H1 (cell line): Measurements from ENCODE around the gene CBARP. TPM values are rescaled to one million over a fixed set of nuclear protein-coding genes. Genes with fewer than 3 reads are reported as not detected.

Source experiments
- CTCF ChIA-PET: fragments of 300-600 bp; sonication (Branson Sonifier 250); formaldehyde crosslinking; loops from one replicate; lab custom pipeline; 2021; ENCODE audit not compliant: partially characterized antibody; lab: Charles Lee
- POLR2A ChIA-PET: fragments of 300-600 bp; sonication (Branson Sonifier 250); formaldehyde crosslinking; loops from one replicate; lab custom pipeline; 2021; ENCODE audit warnings: inconsistent platforms; ENCODE audit not compliant: partially characterized antibody; lab: Charles Lee
- DNase-seq, 2 experiments: peaks; one replicate each; pipeline versions ENCODE4 v3.0.0 to v3.0.0-alpha.2; 2010 to 2022; ENCODE audit warnings: low spot score in 2 of 2, low read depth in 1 of 2, mixed read lengths in 1 of 2
- FAIRE-seq: peaks from 2 replicates; lab custom pipeline; 2011; peaks lifted over from hg19 to GRCh38; lab: Jason Lieb, UNC
- H2AFZ ChIP-seq: 2 replicates; pipeline ENCODE4 v1.8.1; 2012; ENCODE audit warnings: low read length, inconsistent platforms
- H2AK5ac ChIP-seq: 2 replicates; pipeline ENCODE4 v1.6.1; 2013; ENCODE audit warnings: low read depth, low read length
- H2BK120ac ChIP-seq: replicated peaks from 2 replicates; pipeline ENCODE3; 2013; ENCODE audit warnings: low read depth, low read length, inconsistent platforms
- H2BK12ac ChIP-seq: 2 replicates; pipeline ENCODE4 v1.6.1; 2013; ENCODE audit warnings: low read depth, low read length
- H2BK15ac ChIP-seq: 2 replicates; pipeline ENCODE4 v1.6.1; 2013; ENCODE audit warnings: low read length
- H2BK20ac ChIP-seq: 2 replicates; pipeline ENCODE4 v1.6.1; 2013; ENCODE audit warnings: low read length
- H2BK5ac ChIP-seq: 2 replicates; pipeline ENCODE4 v1.6.1; 2013; ENCODE audit warnings: low read depth, low read length
- H3K14ac ChIP-seq: 2 replicates; pipeline ENCODE4 v1.6.1; 2013; ENCODE audit warnings: inconsistent platforms; ENCODE audit not compliant: insufficient read length
- H3K18ac ChIP-seq: 2 replicates; pipeline ENCODE4 v1.6.1; 2013; ENCODE audit warnings: low read length; ENCODE audit errors: extremely low read depth
- H3K23ac ChIP-seq: 2 replicates; pipeline ENCODE4 v1.6.1; 2013; ENCODE audit warnings: inconsistent platforms; ENCODE audit not compliant: insufficient read length
- H3K23me2 ChIP-seq: 2 replicates; pipeline ENCODE4 v1.6.1; 2013; ENCODE audit warnings: low read depth, low read length
- H3K27ac ChIP-seq: 2 replicates; pipeline ENCODE4 v1.6.1; 2011; ENCODE audit warnings: low read depth, low read length, inconsistent platforms
- H3K27me3 ChIP-seq, 4 experiments: replicated peaks in 1 of 4; 1 replicate in 1 of 4; 2 replicates in 3 of 4; pipeline versions ENCODE4 v1.6.1 to v1.8.1; 2011 to 2013; ENCODE audit warnings: low read length in 3 of 4, mild to moderate bottlenecking in 3 of 4, inconsistent platforms in 2 of 4, mixed read lengths in 2 of 4, moderate library complexity in 1 of 4; ENCODE audit not compliant: control insufficient read depth in 3 of 4, insufficient read depth in 3 of 4; ENCODE audit errors: extremely low read depth in 1 of 4
- H3K36me3 ChIP-seq, 4 experiments: 2 replicates each; pipeline versions ENCODE4 v1.6.1 to v1.8.1; 2011 to 2013; ENCODE audit warnings: mild to moderate bottlenecking in 4 of 4, low read length in 3 of 4, moderate library complexity in 2 of 4, control low read depth in 1 of 4, inconsistent platforms in 1 of 4; ENCODE audit not compliant: insufficient read depth in 4 of 4, control insufficient read depth in 2 of 4
- H3K4ac ChIP-seq: replicated peaks from 2 replicates; pipeline ENCODE3; 2013; ENCODE audit warnings: low read length, low read depth, mixed read lengths, inconsistent platforms; ENCODE audit not compliant: insufficient read length
- H3K4me1 ChIP-seq, 4 experiments: replicated peaks in 1 of 4; 1 replicate in 1 of 4; 2 replicates in 3 of 4; pipeline versions ENCODE4 v1.6.1 to v1.8.1; 2011 to 2013; ENCODE audit warnings: low read length in 3 of 4, inconsistent platforms in 2 of 4, mixed read lengths in 1 of 4; ENCODE audit not compliant: insufficient read depth in 4 of 4, control insufficient read depth in 3 of 4
- H3K4me2 ChIP-seq, 2 experiments: 2 replicates each; pipeline versions ENCODE4 v1.6.1 to v1.8.1; 2011 to 2013; ENCODE audit warnings: low read depth in 2 of 2, low read length in 2 of 2, control low read depth in 1 of 2, inconsistent platforms in 1 of 2, mild to moderate bottlenecking in 1 of 2; ENCODE audit not compliant: insufficient read depth in 1 of 2
- H3K4me3 ChIP-seq, 4 experiments: fragments of 200-600, 300-600 bp in 1 of 4; sonication (generic), shearing (Covaris generic), sonication (Bioruptor Twin) in 1 of 4; 2 replicates each; pipeline versions ENCODE4 v1.5.1 to v1.8.1; 2011 to 2016; ENCODE audit warnings: low read length in 4 of 4, low read depth in 3 of 4, control low read depth in 2 of 4, inconsistent platforms in 2 of 4, mild to moderate bottlenecking in 2 of 4, mixed read lengths in 1 of 4, moderate library complexity in 1 of 4; ENCODE audit not compliant: insufficient read depth in 2 of 4; ENCODE audit errors: extremely low read depth in 1 of 4
- H3K56ac ChIP-seq: replicated peaks from 2 replicates; pipeline ENCODE3; 2013; ENCODE audit warnings: low read depth, mild to moderate bottlenecking, mixed read lengths, low read length, inconsistent platforms; ENCODE audit not compliant: insufficient read length
- H3K79me1 ChIP-seq: 2 replicates; pipeline ENCODE4 v1.6.1; 2013; ENCODE audit warnings: low read depth, low read length, control low read depth
- H3K79me2 ChIP-seq, 2 experiments: 2 replicates each; pipeline versions ENCODE4 v1.6.1 to v1.8.1; 2012 to 2013; ENCODE audit warnings: low read length in 2 of 2, mild to moderate bottlenecking in 2 of 2, inconsistent platforms in 1 of 2; ENCODE audit not compliant: insufficient read depth in 2 of 2, control insufficient read depth in 1 of 2
- H3K9ac ChIP-seq, 4 experiments: replicated peaks in 1 of 4; 1 replicate in 1 of 4; 2 replicates in 3 of 4; pipeline versions ENCODE4 v1.6.1 to v1.8.1; 2011 to 2013; ENCODE audit warnings: low read depth in 3 of 4, low read length in 3 of 4, control low read depth in 2 of 4, mild to moderate bottlenecking in 2 of 4, moderate library complexity in 2 of 4, inconsistent platforms in 1 of 4; ENCODE audit errors: extremely low read depth in 1 of 4
- H3K9me3 ChIP-seq, 2 experiments: 2 replicates each; pipeline versions ENCODE4 v1.6.1 to v1.8.1; 2012 to 2013; ENCODE audit warnings: mild to moderate bottlenecking in 2 of 2, moderate library complexity in 2 of 2, control low read depth in 1 of 2, inconsistent platforms in 1 of 2, low read depth in 1 of 2, low read length in 1 of 2, mixed read lengths in 1 of 2; ENCODE audit not compliant: insufficient read depth in 2 of 2
- H4K20me1 ChIP-seq, 2 experiments: replicated peaks in 1 of 2; 2 replicates each; pipeline versions ENCODE3 to v1.8.1; 2011 to 2013; ENCODE audit warnings: inconsistent platforms in 2 of 2, low read length in 2 of 2, mild to moderate bottlenecking in 1 of 2; ENCODE audit not compliant: insufficient read depth in 2 of 2, control insufficient read depth in 1 of 2
- H4K5ac ChIP-seq: 2 replicates; pipeline ENCODE4 v1.6.1; 2013; ENCODE audit warnings: low read length, low read depth, mixed read lengths, inconsistent platforms; ENCODE audit not compliant: insufficient read length
- H4K8ac ChIP-seq: 2 replicates; pipeline ENCODE4 v1.8.0; 2013; ENCODE audit warnings: mild to moderate bottlenecking, moderate library complexity, low read length, inconsistent platforms; ENCODE audit not compliant: insufficient read depth; ENCODE audit errors: extremely low read depth
- H4K91ac ChIP-seq: replicated peaks from 2 replicates; pipeline ENCODE3; 2013; ENCODE audit warnings: low read length, mixed read lengths, inconsistent platforms; ENCODE audit not compliant: insufficient read length
- ASH2L ChIP-seq: fragments of 200-600, 300-600 bp; sonication (generic); IDR thresholded peaks from one replicate; pipeline ENCODE4 v1.7.1; 2017; ENCODE audit warnings: low read length
- CHD1 ChIP-seq: IDR thresholded peaks from 2 replicates; pipeline ENCODE4 v1.6.1; 2012; ENCODE audit warnings: low read depth, low read length, improper control_type of control experiment
- GABPA ChIP-seq: IDR thresholded peaks from 2 replicates; pipeline ENCODE4 v1.6.1; 2011; ENCODE audit warnings: mild to moderate bottlenecking, low read length, moderate library complexity, borderline replicate concordance; ENCODE audit not compliant: insufficient read depth
- POU5F1 ChIP-seq: IDR thresholded peaks from 2 replicates; pipeline ENCODE4 v1.6.1; 2011; ENCODE audit warnings: low read depth, mild to moderate bottlenecking, low read length, moderate library complexity
- RXRA ChIP-seq: IDR thresholded peaks from 2 replicates; pipeline ENCODE4 v1.6.1; 2011; ENCODE audit warnings: low read depth, mild to moderate bottlenecking, low read length, moderate library complexity; ENCODE audit not compliant: insufficient read depth
- SIN3A ChIP-seq, 2 experiments: IDR thresholded peaks in 1 of 2; conservative IDR thresholded peaks in 1 of 2; 2 replicates each; pipeline ENCODE4 v1.6.1; 2011 to 2012; ENCODE audit warnings: low read length in 2 of 2, improper control_type of control experiment in 1 of 2, low read depth in 1 of 2, mild to moderate bottlenecking in 1 of 2
- SP1 ChIP-seq: IDR thresholded peaks from 2 replicates; pipeline ENCODE4 v1.6.1; 2011; ENCODE audit warnings: low read depth, low read length
- TAF7 ChIP-seq: optimal IDR thresholded peaks from 2 replicates; pipeline ENCODE3; 2011; ENCODE audit warnings: low read depth, mild to moderate bottlenecking, inconsistent platforms, low read length, moderate library complexity, borderline replicate concordance
- TBP ChIP-seq: IDR thresholded peaks from 2 replicates; pipeline ENCODE4 v1.6.1; 2011; ENCODE audit warnings: low read depth, low read length, improper control_type of control experiment
- WGBS, 2 experiments: shearing (Covaris generic) in 1 of 2; methylation state at CpG; one replicate each; pipeline versions ENCODE4 v1.1.6 to v1.1.7; 2013 to 2015; ENCODE audit warnings: low lambda C conversion rate in 2 of 2, mixed read lengths in 2 of 2, inconsistent platforms in 1 of 2, low coverage in 1 of 2, missing lambda C conversion rate in 1 of 2; ENCODE audit not compliant: insufficient replicate concordance in 2 of 2, insufficient coverage in 1 of 2, insufficient read length in 1 of 2; ENCODE audit errors: extremely low coverage in 1 of 2, missing lambda C conversion rate in 1 of 2; 5-methylcytosine and 5-hydroxymethylcytosine counted together
- polyA plus RNA-seq, 7 experiments: library from polyadenylated mRNA; depleted of rRNA in 3 of 7; stranded (reverse) in 5 of 7; unstranded in 2 of 7; fragments of >200 nt in 5 of 7; fragments of 200-250 nt in 2 of 7; gene quantifications; 1 replicate in 5 of 7; 2 replicates in 1 of 7; 4 replicates in 1 of 7; pipeline versions ENCODE4 v1.2.1 to v1.2.3, GENCODE V29; 2011 to 2013; ENCODE audit warnings: missing spikeins in 2 of 7, mixed read lengths in 2 of 7
- total RNA-seq: library from RNA; stranded (reverse); fragmentation: NEBNext Ultra II Directional; extraction: Animal tissue kit (Norgen Biotek cat#: 25700); gene quantifications from 2 replicates; pipeline ENCODE4 v1.2.1, GENCODE V29; 2021

CBARP gene
- total and polyA plus RNA-seq, 2 of the 8 experiments (the other 6 are each of a cell fraction or from before 2014, with no cell fraction given) = 4.9 to 14.7 TPM

DNA sequence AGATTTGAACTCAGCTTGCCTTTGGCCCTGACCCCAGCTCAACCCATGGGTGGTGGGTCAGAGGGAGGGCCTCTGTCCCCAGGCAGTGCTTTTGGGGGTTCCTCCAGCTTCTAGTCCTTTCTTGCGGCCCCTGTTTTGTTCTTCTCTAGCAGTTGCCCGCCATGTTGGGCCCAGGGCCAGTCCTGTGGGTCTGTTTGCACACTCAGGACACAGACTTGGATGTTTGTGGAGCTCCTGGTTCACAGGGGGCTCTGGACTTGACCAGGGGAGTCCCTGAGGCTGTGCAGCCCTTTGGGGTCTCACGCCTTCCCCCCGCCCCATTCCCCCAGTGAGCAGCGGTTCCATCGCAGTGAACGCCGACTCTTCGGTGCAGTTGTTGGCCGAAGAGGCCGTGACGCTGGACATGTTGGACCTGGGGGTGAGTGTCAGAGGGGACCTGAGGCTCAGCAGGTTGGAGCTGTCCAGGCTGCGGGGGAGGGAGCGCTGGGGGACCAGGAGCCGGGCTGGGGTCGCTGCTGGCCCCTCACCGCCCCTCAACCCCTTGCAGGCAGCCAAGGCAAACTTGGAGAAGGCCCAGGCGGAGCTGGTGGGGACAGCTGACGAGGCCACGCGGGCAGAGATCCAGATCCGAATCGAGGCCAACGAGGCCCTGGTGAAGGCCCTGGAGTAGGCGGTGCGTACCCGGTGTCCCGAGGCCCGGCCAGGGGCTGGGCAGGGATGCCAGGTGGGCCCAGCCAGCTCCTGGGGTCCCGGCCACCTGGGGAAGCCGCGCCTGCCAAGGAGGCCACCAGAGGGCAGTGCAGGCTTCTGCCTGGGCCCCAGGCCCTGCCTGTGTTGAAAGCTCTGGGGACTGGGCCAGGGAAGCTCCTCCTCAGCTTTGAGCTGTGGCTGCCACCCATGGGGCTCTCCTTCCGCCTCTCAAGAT lies 6.2 kb upstream of the CBARP start:
- 80% methylated on average over 25 of the region's 33 CpGs; no CpG with 5 or more reads in 1 of the 2 experiments for WGBS, 2 experiments
- POLR2A ChIA-PET = interaction anchor here (0.7 to 10.1 kb wide), 14 partner anchors 9 to 248 kb away, joined by 3 to 355 read pairs (median 4); partner anchors contain the start of genes ARHGAP45, CIRBP, FAM174C and GPX4
- no peak for FAIRE-seq
- peak; percentile 81 for TF ChIP-seq GABPA
- peak; percentile 6 for TF ChIP-seq TAF7
- TF ChIP-seq TBP = peak; percentile 41; the same call in 1 of the 2 replicates
- TF ChIP-seq SP1 = peak; percentile 44; the same call in 1 of the 2 replicates
- peak in 1 of 2 experiments; percentile 67; a peak in 1 of 4 replicates for TF ChIP-seq SIN3A (conservative IDR thresholded peaks at IDR 0.05 in 1 of 2, IDR thresholded peaks at IDR 0.05 in 1 of 2; ENCODE audit: low read depth in 1 of 2, low read length in 2 of 2)
- no peak for TF ChIP-seq POU5F1
- 0 out of 2 replicates have a peak, but pooled peaks have one; percentile 29 for TF ChIP-seq RXRA
- TF ChIP-seq ASH2L = no peak
- no peak for TF ChIP-seq CHD1

More for the DNA sequence above, 6.2 kb upstream of the CBARP start:
- H3K4me2 ChIP-seq = peak overlapping the region in 1 of 2 experiments; percentile 39; a peak in 1 of 4 replicates
- no peak overlapping the region for H3K56ac ChIP-seq
- no peak overlapping the region for H4K91ac ChIP-seq
- peaks cover 0 to 21% (median 10%) of the 10 kb centered on the region in 4 experiments; a peak in 5 of 7 replicates for H3K4me1 ChIP-seq
- peaks cover 0 to 7% of the 10 kb centered on the region in 2 experiments; a peak in 1 of 4 replicates for H3K79me2 ChIP-seq
- no peak overlapping the region for H3K9ac ChIP-seq
- CTCF ChIA-PET = interaction anchor here (0.6 to 7.7 kb wide), 30 partner anchors 8 to 598 kb away, joined by 3 to 212 read pairs (median 4); partner anchors contain the start of genes CIRBP and FAM174C
- H2BK12ac ChIP-seq = no peak overlapping the region
- H3K18ac ChIP-seq = peak overlapping the region; percentile 32; the same call in 1 of the 2 replicates
- H4K20me1 ChIP-seq = peaks cover 0 to 7% of the 10 kb centered on the region in 2 experiments
- H3K23ac ChIP-seq = no peak overlapping the region
- H3K4me3 ChIP-seq = no peak overlapping the region
- H2BK20ac ChIP-seq = no peak overlapping the region
- no peak overlapping the region for H3K27ac ChIP-seq
- no peak overlapping the region for H3K14ac ChIP-seq
- no peak overlapping the region for H2AFZ ChIP-seq
- H4K5ac ChIP-seq = no peak overlapping the region
- H3K4ac ChIP-seq = no peak overlapping the region
- H4K8ac ChIP-seq = 0 out of 2 replicates have a peak overlapping the region, but pooled peaks have one; percentile 29
- H3K79me1 ChIP-seq = peaks cover 9% of the 10 kb centered on the region
- H3K27me3 ChIP-seq = no peaks in the 10 kb centered on the region
- no peak overlapping the region for H2BK120ac ChIP-seq
- peaks cover 8% of the 10 kb centered on the region; the same call in 1 of the 2 replicates for H3K23me2 ChIP-seq
- H2BK15ac ChIP-seq = no peak overlapping the region; the same call in 1 of the 2 replicates
- DNase-seq = peak in 1 of 2 experiments; percentile 94
- H3K9me3 ChIP-seq = no peaks in the 10 kb centered on the region
- H3K36me3 ChIP-seq = no peaks in the 10 kb centered on the region
- no peak overlapping the region for H2AK5ac ChIP-seq
- H2BK5ac ChIP-seq = no peak overlapping the region
